ENCODE results near the gene PSMG3. TPM values are rescaled to one million over a fixed set of nuclear protein-coding genes. Genes with fewer than 3 reads are reported as not detected.
A peak's percentile ranks its signal among the peaks of the same experiment; 100 is the strongest.

Gene PSMG3
- total RNA-seq, 1 donor from 2014 or later, result 31.7 TPM

DNA sequence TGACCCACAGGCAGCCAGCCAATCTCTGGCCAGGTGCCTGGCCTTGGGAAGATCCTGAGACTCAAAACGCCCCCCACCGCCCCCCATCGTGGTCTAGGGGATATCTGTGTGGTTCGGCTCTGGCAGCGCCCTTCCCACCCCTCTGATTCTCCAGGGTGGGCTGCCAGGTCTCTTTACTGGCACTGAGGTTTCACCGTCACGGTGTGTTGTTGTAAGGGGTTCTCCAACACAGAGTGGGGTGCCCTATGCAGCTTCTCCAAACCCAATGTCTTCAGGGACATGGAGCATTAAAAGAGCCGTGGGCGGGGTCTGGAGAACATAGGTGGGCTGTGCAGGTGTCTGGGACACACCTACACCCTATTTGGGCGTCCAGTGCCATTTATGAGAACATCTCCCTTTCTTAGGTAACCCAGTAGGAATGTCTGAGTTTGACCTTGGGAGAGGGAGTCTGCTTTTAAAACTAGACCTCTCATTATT lies 37.8 kb downstream of the PSMG3 start:
- TF ChIP-seq, protein P1, sequence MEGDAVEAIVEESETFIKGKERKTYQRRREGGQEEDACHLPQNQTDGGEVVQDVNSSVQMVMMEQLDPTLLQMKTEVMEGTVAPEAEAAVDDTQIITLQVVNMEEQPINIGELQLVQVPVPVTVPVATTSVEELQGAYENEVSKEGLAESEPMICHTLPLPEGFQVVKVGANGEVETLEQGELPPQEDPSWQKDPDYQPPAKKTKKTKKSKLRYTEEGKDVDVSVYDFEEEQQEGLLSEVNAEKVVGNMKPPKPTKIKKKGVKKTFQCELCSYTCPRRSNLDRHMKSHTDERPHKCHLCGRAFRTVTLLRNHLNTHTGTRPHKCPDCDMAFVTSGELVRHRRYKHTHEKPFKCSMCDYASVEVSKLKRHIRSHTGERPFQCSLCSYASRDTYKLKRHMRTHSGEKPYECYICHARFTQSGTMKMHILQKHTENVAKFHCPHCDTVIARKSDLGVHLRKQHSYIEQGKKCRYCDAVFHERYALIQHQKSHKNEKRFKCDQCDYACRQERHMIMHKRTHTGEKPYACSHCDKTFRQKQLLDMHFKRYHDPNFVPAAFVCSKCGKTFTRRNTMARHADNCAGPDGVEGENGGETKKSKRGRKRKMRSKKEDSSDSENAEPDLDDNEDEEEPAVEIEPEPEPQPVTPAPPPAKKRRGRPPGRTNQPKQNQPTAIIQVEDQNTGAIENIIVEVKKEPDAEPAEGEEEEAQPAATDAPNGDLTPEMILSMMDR (IDR thresholded peaks at IDR 0.05), result no peak
- peak overlapping the region; percentile 98 for H3K27ac Mint-ChIP-seq (ENCODE audit: unreplicated experiment)
- H3K36me3 Mint-ChIP-seq (ENCODE audit: low read depth), result no peaks in the 10 kb centered on the region
- no peaks in the 10 kb centered on the region for H3K9me3 Mint-ChIP-seq (ENCODE audit: low read depth)
- H3K27me3 Mint-ChIP-seq (ENCODE audit: low read depth), result no peaks in the 10 kb centered on the region
- no peak for DNase-seq (ENCODE audit: low spot score)
- peak overlapping the region; percentile 77 for H3K4me3 Mint-ChIP-seq (ENCODE audit: unreplicated experiment)
- H3K4me1 Mint-ChIP-seq (ENCODE audit: low read depth), result peaks cover 43% of the 10 kb centered on the region

DNA sequence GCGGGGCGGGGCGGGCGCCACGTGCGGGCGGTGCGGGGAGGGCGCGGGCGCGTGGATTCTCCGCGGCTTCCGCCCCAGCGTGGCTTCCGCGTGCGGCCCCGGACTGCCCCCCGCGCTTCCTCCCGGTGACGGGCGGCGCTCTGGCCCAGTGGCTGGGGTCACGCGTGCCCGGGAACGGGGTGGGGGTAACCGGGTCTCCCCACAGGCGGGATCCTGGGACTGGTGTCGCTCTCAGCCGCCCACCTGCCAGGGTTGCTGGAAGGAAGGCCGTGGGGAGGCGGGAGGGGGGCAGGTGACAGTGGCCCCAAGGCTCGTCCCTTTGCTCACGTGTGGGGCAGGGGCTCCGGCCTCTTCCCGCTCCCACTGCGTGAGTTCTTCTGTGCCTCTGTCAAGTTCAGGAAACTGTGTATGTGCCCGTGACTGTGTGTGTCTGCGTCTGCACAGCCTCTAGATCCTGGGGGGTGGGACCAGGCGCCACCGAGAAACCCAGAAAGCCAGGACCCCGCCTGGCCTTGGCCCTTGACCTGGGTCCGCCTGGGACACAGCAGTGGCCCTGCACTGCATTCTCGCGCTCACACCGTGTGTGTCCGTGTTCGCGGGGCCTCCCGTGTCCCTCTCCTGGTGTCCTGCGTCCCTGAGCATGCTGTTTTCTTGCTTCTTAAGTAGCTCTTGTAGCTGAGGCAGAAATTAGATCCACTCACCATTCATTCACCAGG lies 38.4 kb downstream of the PSMG3 start:
- TF ChIP-seq, protein P1 (IDR thresholded peaks at IDR 0.05), result no peak
- Mint-ChIP-seq H3K27ac (ENCODE audit: unreplicated experiment) (peak overlapping the region; percentile 98), H3K4me3 (ENCODE audit: unreplicated experiment) (peak overlapping the region; percentile 77), H3K9me3 (ENCODE audit: low read depth) (no peaks in the 10 kb centered on the region), H3K4me1 (ENCODE audit: low read depth) (peaks cover 37% of the 10 kb centered on the region), H3K36me3 (ENCODE audit: low read depth) (no peaks in the 10 kb centered on the region), H3K27me3 (ENCODE audit: low read depth) (peaks cover 5% of the 10 kb centered on the region)
- no peak for DNase-seq (ENCODE audit: low spot score)

DNA sequence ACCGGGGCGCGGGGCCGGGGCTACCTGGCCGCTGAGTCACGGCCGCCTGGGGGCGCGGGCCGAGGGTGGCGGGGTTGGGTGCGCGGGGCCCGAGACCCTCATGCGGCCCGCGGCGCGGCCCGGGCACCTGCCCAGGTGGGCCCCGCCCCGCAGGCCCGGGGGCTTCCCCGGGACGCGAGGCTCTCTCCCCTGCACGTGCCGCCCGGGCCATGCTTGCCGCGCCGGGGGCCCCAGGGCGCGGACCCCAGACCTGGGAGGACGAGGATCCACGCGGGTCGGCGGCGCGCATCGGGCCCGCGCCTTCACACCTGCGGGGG lies 38.9 kb downstream of the PSMG3 start:
- Mint-ChIP-seq H3K27ac (ENCODE audit: unreplicated experiment) (no peak overlapping the region), H3K4me1 (ENCODE audit: low read depth) (peaks cover 34% of the 10 kb centered on the region), H3K27me3 (ENCODE audit: low read depth) (peaks cover 5% of the 10 kb centered on the region), H3K9me3 (ENCODE audit: low read depth) (no peaks in the 10 kb centered on the region), H3K36me3 (ENCODE audit: low read depth) (no peaks in the 10 kb centered on the region), H3K4me3 (ENCODE audit: unreplicated experiment) (no peak overlapping the region)
- no peak for DNase-seq (ENCODE audit: low spot score)
- TF ChIP-seq, protein P1 (IDR thresholded peaks at IDR 0.05), result no peak

DNA sequence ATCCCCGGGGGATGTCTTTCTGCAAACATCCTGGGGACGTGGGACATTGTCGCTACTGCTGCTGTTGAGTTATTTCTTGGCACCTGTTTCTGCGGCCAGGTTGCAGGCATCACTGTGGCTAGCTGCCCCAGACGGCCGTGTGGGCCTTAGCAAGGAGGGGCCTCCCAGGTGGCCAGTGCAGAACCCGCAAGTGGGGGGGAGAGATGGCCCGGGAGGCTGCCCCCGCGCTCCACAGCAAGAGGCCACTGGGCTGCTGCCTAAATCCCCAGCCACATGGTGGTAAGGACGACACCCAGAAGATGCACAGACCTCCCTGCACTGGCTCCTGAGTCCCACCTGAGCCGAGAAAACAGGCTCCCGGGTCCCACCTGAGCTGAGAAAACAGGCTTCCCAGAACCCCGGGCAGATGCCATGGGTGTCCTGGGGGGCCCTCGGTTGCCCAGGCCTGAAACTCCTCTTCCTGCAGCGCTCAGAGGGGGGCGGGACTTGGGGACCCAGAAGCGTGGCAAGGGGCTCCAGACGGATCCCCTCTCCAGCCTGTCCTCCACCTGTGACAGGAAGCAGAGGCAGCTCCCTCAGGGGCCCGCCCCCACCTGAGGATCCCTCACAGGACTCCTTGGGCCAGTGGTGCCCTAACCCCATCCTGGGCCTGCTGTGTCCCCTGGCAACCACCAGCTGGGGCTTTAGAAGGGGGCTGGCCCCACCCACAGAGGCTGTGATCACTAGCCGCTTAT lies 40.3 kb downstream of the PSMG3 start:
- DNase-seq (ENCODE audit: low spot score), result peak; percentile 84
- Mint-ChIP-seq H3K27ac (ENCODE audit: unreplicated experiment) (no peak overlapping the region), H3K36me3 (ENCODE audit: low read depth) (no peaks in the 10 kb centered on the region), H3K9me3 (ENCODE audit: low read depth) (no peaks in the 10 kb centered on the region), H3K4me1 (ENCODE audit: low read depth) (peaks cover 31% of the 10 kb centered on the region), H3K4me3 (ENCODE audit: unreplicated experiment) (no peak overlapping the region), H3K27me3 (ENCODE audit: low read depth) (peaks cover 5% of the 10 kb centered on the region)
- TF ChIP-seq, protein P1 (IDR thresholded peaks at IDR 0.05), result no peak

DNA sequence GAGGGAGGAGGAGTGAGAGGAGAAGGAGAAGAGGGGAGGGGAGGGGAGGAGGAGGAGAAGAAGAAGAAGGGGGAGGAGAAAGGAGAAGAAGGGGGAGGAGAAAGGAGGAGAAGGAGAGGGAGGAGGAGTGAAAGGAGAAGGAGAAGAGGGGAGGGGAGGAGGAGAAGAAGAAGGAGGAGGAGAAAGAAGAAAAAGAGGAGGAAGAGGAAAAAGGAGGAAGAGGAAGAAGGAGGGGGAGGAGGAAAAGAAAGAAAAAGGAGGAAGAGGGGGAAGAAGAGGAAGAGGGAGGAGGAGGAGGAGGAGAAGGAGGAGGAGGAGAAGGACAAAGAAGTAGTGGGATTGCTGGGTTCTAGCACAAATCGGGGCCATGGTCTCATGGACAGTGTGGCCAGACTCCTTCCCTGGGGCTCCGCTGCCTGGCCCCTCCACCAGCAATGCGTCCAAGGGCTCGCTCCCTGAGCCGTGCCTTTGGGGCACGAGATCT lies 43.5 kb downstream of the PSMG3 start:
- H3K27ac Mint-ChIP-seq (ENCODE audit: unreplicated experiment), result no peak overlapping the region
- peaks cover 5% of the 10 kb centered on the region for H3K27me3 Mint-ChIP-seq (ENCODE audit: low read depth)
- H3K4me3 Mint-ChIP-seq (ENCODE audit: unreplicated experiment), result no peak overlapping the region
- TF ChIP-seq, protein P1 (IDR thresholded peaks at IDR 0.05), result no peak
- no peaks in the 10 kb centered on the region for H3K36me3 Mint-ChIP-seq (ENCODE audit: low read depth)
- H3K4me1 Mint-ChIP-seq (ENCODE audit: low read depth), result no peaks in the 10 kb centered on the region
- DNase-seq (ENCODE audit: low spot score), result no peak
- H3K9me3 Mint-ChIP-seq (ENCODE audit: low read depth), result no peaks in the 10 kb centered on the region
